AG10803 (cell line): ENCODE measurements around the gene MCM5.

Experiments
- DNase-seq: peaks from one replicate; pipeline ENCODE4 v3.0.0; 2010; ENCODE audit warnings: low read depth
- H3K4me3 ChIP-seq: 2 replicates; pipeline ENCODE4 v1.5.1; 2011; ENCODE audit warnings: mild to moderate bottlenecking, low read length, control low read depth
- CTCF ChIP-seq: conservative IDR thresholded peaks from 2 replicates; pipeline ENCODE4 v1.5.1; 2011; ENCODE audit warnings: mild to moderate bottlenecking, low read length, control low read depth, inconsistent platforms

Gene MCM5

GRCh38 chr22:35379146-35379993 lies 20.6 kb upstream of the MCM5 start:
- no peak overlapping the region for H3K4me3 ChIP-seq
- TF ChIP-seq CTCF = no peak
- no peak for DNase-seq

DNA sequence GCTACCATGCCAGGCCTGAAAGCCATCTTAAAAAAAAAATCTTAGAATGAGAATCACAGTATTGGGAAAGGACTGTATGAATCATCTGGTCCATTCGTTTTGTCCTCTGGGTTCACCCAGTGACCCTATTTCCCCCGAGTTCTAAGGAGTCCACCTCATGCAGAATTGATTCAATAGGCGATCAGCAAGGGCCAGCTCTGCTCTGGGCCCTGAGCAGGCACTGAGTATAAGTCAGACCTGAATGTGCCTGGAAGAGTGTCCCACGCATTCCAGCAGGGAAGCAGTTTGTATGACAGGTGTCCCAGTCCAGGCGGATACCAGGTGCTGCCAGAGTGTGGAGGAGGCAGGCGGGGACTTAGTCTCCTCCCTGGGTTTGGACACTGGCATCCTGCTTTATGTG lies 19.9 kb upstream of the MCM5 start:
- no peak for DNase-seq
- no peak overlapping the region for H3K4me3 ChIP-seq
- TF ChIP-seq CTCF = no peak

- H3K4me3 ChIP-seq = peak within 1 kb of the TSS; percentile 100
- DNase-seq = peak; percentile 94
- no peak; the same call in 1 of the 2 replicates for TF ChIP-seq CTCF
Observed at GRCh38 chr22:35380537-35381423, 19.2 kb upstream of the MCM5 start, which contains the start of gene HMOX1. Gene HMOX1 (plus strand): TSS chr22:35381096. CDS start chr22:35381174, 78 bp downstream.

GRCh38 chr22:35381424-35382009 lies 18.4 kb upstream of the MCM5 start:
- no peak for TF ChIP-seq CTCF
- H3K4me3 ChIP-seq = peak overlapping the region; percentile 100
- no peak for DNase-seq

DNA sequence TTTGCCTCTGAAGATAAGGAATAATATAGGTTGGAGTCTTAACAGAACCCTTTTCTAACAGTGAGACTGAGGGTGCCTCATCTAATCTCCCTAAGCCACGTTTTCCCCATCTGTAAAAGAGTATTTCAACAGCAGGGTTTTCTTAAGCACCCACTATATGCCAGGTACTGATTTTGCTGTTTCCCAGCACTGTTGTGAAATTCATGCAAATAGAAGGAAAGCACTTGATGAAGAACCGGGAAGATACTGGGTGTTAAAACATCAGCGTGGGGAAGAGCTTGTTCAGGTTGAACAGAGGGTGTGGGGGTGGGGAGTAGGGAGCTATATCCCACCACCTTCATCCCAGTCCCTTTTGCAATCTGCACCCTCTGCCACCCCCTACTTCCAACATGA lies 16.3 kb upstream of the MCM5 start:
- TF ChIP-seq CTCF = no peak
- no peak for DNase-seq
- H3K4me3 ChIP-seq = peak overlapping the region; percentile 100

DNA sequence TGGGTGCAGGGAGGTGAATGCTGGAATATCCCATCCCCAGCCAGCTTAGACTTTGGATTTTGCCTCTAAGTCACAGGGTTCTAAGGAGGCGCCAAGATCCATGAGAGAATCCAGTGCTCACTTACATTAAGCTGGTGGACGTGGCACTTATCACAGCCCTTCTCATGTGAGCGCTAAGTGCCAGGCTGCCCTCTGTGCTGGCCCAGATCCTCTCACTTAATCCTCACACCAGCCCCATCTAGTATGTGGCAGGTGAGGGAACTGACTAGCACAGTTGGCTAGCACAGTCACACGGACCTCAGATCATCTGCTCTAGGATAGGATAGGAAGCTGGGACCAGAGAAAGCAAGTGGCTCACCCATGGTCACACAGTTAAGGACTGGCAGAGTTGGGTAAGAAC lies 15.4 kb upstream of the MCM5 start:
- TF ChIP-seq CTCF = no peak
- no peak for DNase-seq
- peak overlapping the region; percentile 38 for H3K4me3 ChIP-seq
